ENCODE results near the gene KIN. TPM values are rescaled to one million over a fixed set of nuclear protein-coding genes. Genes with fewer than 3 reads are reported as not detected.

Gene KIN
- total RNA-seq, 4 donors from 2014 or later = 2.7 to 13.8 (median 7.5) TPM

DNA sequence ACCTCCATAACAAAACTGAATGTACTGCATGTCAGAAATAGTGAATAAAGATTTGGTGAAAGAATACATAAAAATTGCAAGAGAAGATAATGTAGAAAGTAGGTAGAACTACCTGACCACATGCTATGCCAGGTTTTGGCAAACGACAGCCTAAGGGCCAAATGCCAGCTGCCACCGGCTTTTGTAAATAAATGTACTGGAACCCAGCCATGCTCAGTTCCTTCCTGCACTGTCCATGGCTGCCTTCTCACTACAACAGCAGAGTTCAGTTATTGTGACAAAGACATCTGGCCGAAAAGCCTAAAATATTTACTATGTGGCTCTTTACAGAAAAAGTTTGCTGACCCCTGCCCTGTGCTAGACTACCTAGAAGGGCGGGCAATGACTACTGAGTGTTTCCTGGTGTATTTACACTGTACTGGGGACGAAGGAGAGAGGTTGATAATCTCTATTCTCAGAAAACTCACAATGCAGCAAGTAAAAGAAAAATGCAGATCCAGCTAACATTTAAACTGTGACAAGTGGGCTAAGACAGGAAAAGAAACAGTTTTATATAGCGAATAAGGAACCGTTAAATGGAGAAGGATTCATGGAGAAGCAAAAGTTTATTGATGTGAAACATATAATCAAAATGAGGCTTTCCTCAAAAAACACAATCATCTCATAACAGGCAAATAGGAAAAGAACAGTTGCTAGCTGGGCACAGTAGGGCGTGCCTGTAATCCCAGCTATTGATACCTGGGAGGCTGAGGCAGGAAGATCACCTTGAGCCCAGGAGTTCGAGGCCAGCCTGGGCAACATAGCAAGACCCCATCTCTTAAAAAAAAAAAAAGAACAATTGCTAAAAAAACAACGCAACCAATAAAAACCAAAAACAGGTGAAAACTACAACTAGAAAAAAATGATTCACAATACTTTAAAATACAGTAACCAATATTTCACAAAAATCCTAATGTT lies 13.7 kb downstream of the KIN start:
- no peak for DNase-seq (ENCODE audit: low spot score in 2 of 2)
- H3K27ac ChIP-seq = no peak overlapping the region
- H3K4me3 ChIP-seq = no peak overlapping the region
- H3K4me1 ChIP-seq = no peaks in the 10 kb centered on the region
- H3K27me3 ChIP-seq = no peaks in the 10 kb centered on the region
- H3K9me3 ChIP-seq = no peaks in the 10 kb centered on the region
- TF ChIP-seq POLR2A (IDR thresholded peaks at IDR 0.05) (no peak), POLR2AphosphoS5 (IDR thresholded peaks at IDR 0.05) (no peak)
- 73% methylated on average over 10 of the region's 10 CpGs for WGBS
- peaks cover 75% of the 10 kb centered on the region for H3K36me3 ChIP-seq

GRCh38 chr10:7768417-7768816 lies 19.4 kb downstream of the KIN start:
- whole genome bisulfite sequencing = 85% methylated on average over 7 of the region's 7 CpGs
- no peaks in the 10 kb centered on the region for H3K4me1 ChIP-seq
- no peaks in the 10 kb centered on the region for H3K9me3 ChIP-seq
- H3K36me3 ChIP-seq = peaks cover 75% of the 10 kb centered on the region
- no peak for DNase-seq (ENCODE audit: low spot score in 2 of 2)
- no peak overlapping the region for H3K27ac ChIP-seq
- H3K4me3 ChIP-seq = no peak overlapping the region
- TF ChIP-seq, protein P1, sequence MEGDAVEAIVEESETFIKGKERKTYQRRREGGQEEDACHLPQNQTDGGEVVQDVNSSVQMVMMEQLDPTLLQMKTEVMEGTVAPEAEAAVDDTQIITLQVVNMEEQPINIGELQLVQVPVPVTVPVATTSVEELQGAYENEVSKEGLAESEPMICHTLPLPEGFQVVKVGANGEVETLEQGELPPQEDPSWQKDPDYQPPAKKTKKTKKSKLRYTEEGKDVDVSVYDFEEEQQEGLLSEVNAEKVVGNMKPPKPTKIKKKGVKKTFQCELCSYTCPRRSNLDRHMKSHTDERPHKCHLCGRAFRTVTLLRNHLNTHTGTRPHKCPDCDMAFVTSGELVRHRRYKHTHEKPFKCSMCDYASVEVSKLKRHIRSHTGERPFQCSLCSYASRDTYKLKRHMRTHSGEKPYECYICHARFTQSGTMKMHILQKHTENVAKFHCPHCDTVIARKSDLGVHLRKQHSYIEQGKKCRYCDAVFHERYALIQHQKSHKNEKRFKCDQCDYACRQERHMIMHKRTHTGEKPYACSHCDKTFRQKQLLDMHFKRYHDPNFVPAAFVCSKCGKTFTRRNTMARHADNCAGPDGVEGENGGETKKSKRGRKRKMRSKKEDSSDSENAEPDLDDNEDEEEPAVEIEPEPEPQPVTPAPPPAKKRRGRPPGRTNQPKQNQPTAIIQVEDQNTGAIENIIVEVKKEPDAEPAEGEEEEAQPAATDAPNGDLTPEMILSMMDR (IDR thresholded peaks at IDR 0.05) = no peak
- TF ChIP-seq POLR2AphosphoS5 (IDR thresholded peaks at IDR 0.05) (no peak), EP300 (IDR thresholded peaks at IDR 0.05) (no peak), POLR2A (IDR thresholded peaks at IDR 0.05) (no peak)
- H3K27me3 ChIP-seq = no peaks in the 10 kb centered on the region

DNA sequence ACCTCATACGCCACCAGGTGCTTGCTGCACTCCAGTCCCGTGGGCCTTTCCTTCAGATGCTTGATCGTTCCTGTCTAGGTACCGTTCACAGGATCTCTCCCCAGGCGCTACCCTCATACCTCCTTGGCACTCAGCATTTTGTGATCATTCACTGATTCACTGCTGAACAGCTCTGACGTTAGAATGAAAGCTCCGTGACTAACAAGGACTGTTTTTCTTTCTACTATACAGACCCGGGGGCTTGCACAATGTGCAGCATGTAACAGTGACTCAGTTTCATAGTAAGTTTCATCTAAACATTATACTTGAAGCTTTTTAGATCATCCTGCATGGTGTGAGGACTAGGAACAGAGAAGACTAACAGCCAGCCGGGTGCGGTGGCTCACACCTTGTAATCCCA lies 20.6 kb downstream of the KIN start:
- Histone ChIP-seq H3K4me3 (no peak overlapping the region), H3K36me3 (peaks cover 81% of the 10 kb centered on the region), H3K27me3 (no peaks in the 10 kb centered on the region), H3K27ac (no peak overlapping the region), H3K9me3 (no peaks in the 10 kb centered on the region), H3K4me1 (no peaks in the 10 kb centered on the region)
- no peak for DNase-seq (ENCODE audit: low spot score in 2 of 2)
- 88% methylated on average over 10 of the region's 10 CpGs for WGBS
- TF ChIP-seq POLR2A (IDR thresholded peaks at IDR 0.05) (no peak), POLR2AphosphoS5 (IDR thresholded peaks at IDR 0.05) (no peak), EP300 (IDR thresholded peaks at IDR 0.05) (no peak)
- TF ChIP-seq, protein P1 (IDR thresholded peaks at IDR 0.05) = no peak

DNA sequence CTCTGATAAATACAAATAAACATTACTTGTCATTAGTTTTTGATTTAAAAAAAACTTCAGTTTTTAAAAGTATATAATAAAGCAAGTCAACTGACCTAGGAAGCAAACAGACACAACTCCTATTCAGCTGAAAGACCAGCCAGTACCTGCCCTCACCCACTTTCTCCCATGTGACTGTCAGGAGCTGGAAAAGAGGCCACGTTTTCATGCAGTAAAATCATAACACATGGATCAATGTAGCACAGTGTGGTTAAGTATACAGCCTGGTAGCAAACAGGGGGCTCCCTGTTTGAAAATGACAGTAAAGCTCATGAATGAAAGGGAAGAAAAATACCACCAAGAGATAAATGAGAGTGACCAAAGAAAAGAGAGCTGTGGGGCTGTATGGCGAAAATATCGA lies 21.6 kb downstream of the KIN start:
- Histone ChIP-seq H3K27ac (no peak overlapping the region), H3K27me3 (no peaks in the 10 kb centered on the region), H3K9me3 (no peaks in the 10 kb centered on the region), H3K36me3 (peaks cover 85% of the 10 kb centered on the region), H3K4me1 (no peaks in the 10 kb centered on the region), H3K4me3 (no peak overlapping the region)
- no peak for DNase-seq (ENCODE audit: low spot score in 2 of 2)
- 78% methylated on average over 3 of the region's 3 CpGs for WGBS
- TF ChIP-seq POLR2A (IDR thresholded peaks at IDR 0.05) = no peak
- TF ChIP-seq, protein P1 (IDR thresholded peaks at IDR 0.05) = no peak
- no peak for TF ChIP-seq POLR2AphosphoS5 (IDR thresholded peaks at IDR 0.05)
- TF ChIP-seq EP300 (IDR thresholded peaks at IDR 0.05) = no peak

GRCh38 chr10:7763929-7764328 lies 23.9 kb downstream of the KIN start:
- WGBS = 77% methylated on average over 5 of the region's 5 CpGs
- DNase-seq (ENCODE audit: low spot score in 2 of 2) = no peak
- H3K27me3 ChIP-seq = no peaks in the 10 kb centered on the region
- no peaks in the 10 kb centered on the region for H3K4me1 ChIP-seq
- peaks cover 93% of the 10 kb centered on the region for H3K36me3 ChIP-seq
- H3K4me3 ChIP-seq = no peak overlapping the region
- TF ChIP-seq, protein P1 (IDR thresholded peaks at IDR 0.05) = no peak
- no peak for TF ChIP-seq EP300 (IDR thresholded peaks at IDR 0.05)
- no peak for TF ChIP-seq POLR2A (IDR thresholded peaks at IDR 0.05)
- no peak for TF ChIP-seq POLR2AphosphoS5 (IDR thresholded peaks at IDR 0.05)
- H3K9me3 ChIP-seq = no peaks in the 10 kb centered on the region
- no peak overlapping the region for H3K27ac ChIP-seq

Data from suprapubic skin (tissue), 4 donors.